DMS 273 (cell line): ENCODE data around the gene ATE1.
"Not testable (repeated sequence)": the region's sequence is repeated elsewhere in the genome, so short reads cannot be mapped to it uniquely, and the experiment has no call there.

Experiments
- DNase-seq: peaks from one replicate; lab custom pipeline; 2025; ENCODE audit not compliant: unreplicated experiment; lab: John Stamatoyannopoulos, UW

Gene ATE1

DNA sequence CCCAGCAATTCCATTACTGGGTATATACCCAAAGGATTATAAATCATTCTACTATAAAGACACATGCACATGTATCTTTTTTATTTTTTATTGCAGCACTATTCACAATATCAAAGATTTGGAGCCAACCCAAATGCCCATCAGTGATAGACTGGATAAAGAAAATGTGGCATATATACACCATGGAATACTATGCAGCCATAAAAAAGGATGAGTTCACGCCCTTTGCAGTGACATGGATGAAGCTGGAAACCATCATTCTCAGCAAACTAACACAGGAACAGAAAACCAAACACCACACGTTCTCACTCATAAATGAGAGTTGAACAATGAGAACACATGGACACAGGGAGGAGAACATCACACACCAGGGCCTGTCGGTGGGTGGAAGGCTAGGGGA lies 228.1 kb downstream of the ATE1 start:
- not testable (repeated sequence) for DNase-seq

- no peak for DNase-seq
Measured at GRCh38 chr10:121698902-121699301, 228.9 kb downstream of the ATE1 start.

- DNase-seq, result no peak
Measured at GRCh38 chr10:121698336-121698735, 229.5 kb downstream of the ATE1 start.

DNA sequence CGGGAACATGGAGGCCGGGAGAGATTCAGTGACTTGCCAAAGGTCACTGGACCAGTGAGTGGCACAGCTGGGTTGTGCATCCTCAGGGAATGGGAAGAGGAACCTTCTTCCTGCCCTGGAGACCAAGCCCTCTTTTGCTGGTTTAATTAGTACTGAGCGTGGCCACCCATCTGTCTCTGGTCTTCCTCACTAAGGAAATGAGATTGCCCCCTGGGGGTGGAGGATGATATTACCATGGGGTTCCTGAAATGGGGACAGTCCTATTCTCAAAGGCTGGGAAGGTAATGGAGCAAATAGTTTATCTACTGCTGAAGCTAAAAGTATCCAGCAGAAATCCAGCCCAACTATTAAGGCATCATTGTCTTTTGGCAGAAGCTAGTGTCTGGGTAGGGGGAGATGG lies 231.0 kb downstream of the ATE1 start:
- peak; percentile 83 for DNase-seq

- no peak for DNase-seq
Measured at GRCh38 chr10:121695731-121696464, 231.9 kb downstream of the ATE1 start.

GRCh38 chr10:121694966-121695643 lies 232.7 kb downstream of the ATE1 start:
- DNase-seq, result no peak

DNA sequence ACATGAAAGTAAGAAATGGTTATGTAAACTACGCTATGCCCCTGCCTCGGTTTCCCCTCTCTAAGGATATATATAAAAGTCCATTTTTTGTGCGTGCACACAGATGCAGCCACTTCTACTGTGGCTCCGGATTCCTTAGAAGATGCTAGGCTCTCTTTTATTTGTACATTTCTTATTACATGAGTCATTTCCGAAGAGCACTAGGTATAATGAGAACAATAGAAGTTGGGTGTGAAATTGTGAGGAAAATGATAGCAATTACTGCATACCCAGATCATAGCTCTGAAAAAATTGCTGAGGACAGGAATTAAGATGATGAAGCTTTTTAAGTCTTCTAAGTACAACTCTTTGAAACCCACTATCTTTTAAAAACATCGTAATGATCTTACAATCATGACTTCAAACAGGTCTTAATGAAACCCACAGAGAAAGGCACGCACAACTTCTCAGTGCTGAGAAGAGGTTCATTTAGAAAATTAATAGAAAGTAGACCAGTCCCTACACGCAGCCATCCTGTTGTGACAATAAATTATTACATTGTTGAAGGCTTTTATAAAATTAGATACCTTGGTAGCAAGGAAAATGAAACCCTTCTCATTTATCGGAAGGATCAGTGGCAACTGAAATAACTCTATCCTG lies 233.4 kb downstream of the ATE1 start:
- DNase-seq, result no peak

DNA sequence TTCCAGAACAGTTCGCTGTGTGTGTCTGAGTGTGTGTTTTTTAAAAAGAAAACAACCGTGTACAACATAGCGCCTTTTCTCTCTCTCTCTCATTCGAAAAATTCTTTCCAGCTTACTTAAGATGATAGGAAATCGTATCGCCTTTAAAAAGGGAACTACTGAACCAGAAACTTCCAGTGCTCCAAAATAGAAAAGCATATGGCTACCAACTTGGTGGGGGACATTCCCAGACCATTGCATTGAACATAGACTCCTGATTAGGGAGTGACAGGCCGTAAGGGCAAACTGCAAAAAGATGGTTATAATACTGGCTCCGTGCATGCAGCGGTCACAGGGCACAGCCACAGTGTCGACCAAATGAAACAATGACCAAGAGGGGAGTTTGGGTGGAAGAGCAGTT lies 235.2 kb downstream of the ATE1 start:
- DNase-seq, result no peak

- DNase-seq, result no peak
Measured at GRCh38 chr10:121690970-121691369, 236.9 kb downstream of the ATE1 start.
